BJ (cell line): ENCODE results near the gene HTRA3. TPM values are rescaled to one million over a fixed set of nuclear protein-coding genes. Genes with fewer than 3 reads are reported as not detected.

Experiments
- polyA plus RNA-seq: library from polyadenylated mRNA; depleted of rRNA; stranded (reverse); fragments of >200 nt; gene quantifications from 2 replicates; pipeline ENCODE4 v1.2.3, GENCODE V29; 2011; rRNA removed

HTRA3 gene
- polyA plus RNA-seq, 1 experiment: 5.7 TPM

Other genes with a start within 250 kb of the HTRA3 start
- gene ABLIM2, start 110.9 kb upstream of the HTRA3 start, polyA plus RNA-seq: 0.07 TPM in 1 of 2 replicates, not detected in the other
- 0.67 and 1.2 TPM in 2 replicates for gene SH3TC1, start 70.5 kb upstream of the HTRA3 start, polyA plus RNA-seq
- gene ACOX3, start 171.0 kb downstream of the HTRA3 start, polyA plus RNA-seq: 6.8 and 10.2 TPM in 2 replicates
- gene TRMT44, start 171.0 kb downstream of the HTRA3 start, polyA plus RNA-seq: 5.3 and 7.1 TPM in 2 replicates